K562 (cell line): Measurements from ENCODE around the gene TDRD6. TPM values are rescaled to one million over a fixed set of nuclear protein-coding genes. Genes with fewer than 3 reads are reported as not detected.
A peak's percentile ranks its signal among the peaks of the same experiment; 100 is the strongest.

Experiments used
- ATAC-seq: fragments of 200-7000 bp; cut with Tn5 transposase; 3 replicates; pipeline ENCODE4 v1.9.1; 2020; ENCODE audit warnings: moderate library complexity
- BruUV-seq: library from RNA; stranded (reverse); fragments of 400-500 nt; replicated peaks from 2 replicates; lab custom pipeline; 2021; lab: Mats Ljungman, UMichigan
- CTCF ChIA-PET: fragments of 300-600 bp; formaldehyde crosslinking; extraction: SDS; loops from one replicate; lab custom pipeline; 2021; ENCODE audit warnings: low intra/inter-chr PET ratio; lab: Yijun Ruan, JAX
- POLR2A ChIA-PET: fragments of 300-600, 350-650 bp; sonication (Branson Sonifier 250); formaldehyde crosslinking; extraction: SDS; loops from one replicate; lab custom pipeline; 2021; ENCODE audit warnings: antibody characterized with exemption, inconsistent platforms; lab: Yijun Ruan, JAX
- DNase-seq, 4 experiments: peaks; one replicate each; pipeline versions ENCODE4 v3.0.0 to v3.0.0-alpha.2; 2011 to 2018; ENCODE audit warnings: low spot score in 3 of 4, mixed read lengths in 3 of 4; ENCODE audit errors: extremely low read depth in 1 of 4
- FAIRE-seq: peaks from 2 replicates; lab custom pipeline; 2011; peaks lifted over from hg19 to GRCh38; lab: Jason Lieb, UNC
- H2AFZ ChIP-seq: 2 replicates; pipeline ENCODE4 v1.6.0; 2011; ENCODE audit warnings: low read depth, low read length, control low read depth, inconsistent platforms
- H3K27ac ChIP-seq: fragments of 200-600 bp; 3 replicates; pipeline ENCODE4 v1.8.0; 2011; ENCODE audit warnings: low read depth, mild to moderate bottlenecking, control low read depth, inconsistent platforms, low read length, moderate library complexity, mixed read lengths; ENCODE audit errors: extremely low read depth
- H3K27me3 ChIP-seq, 2 experiments: fragments of 300-600 bp in 1 of 2; 2 replicates in 1 of 2; 3 replicates in 1 of 2; pipeline versions ENCODE4 v1.6.0 to v1.8.0; 2011; ENCODE audit warnings: inconsistent platforms in 2 of 2, low read length in 2 of 2, mild to moderate bottlenecking in 1 of 2, mixed read lengths in 1 of 2, moderate library complexity in 1 of 2; ENCODE audit not compliant: control insufficient read depth in 2 of 2, insufficient read depth in 2 of 2
- H3K36me3 ChIP-seq: fragments of 300-600 bp; 3 replicates; pipeline ENCODE4 v1.8.0; 2011; ENCODE audit warnings: mild to moderate bottlenecking, low read length, inconsistent platforms; ENCODE audit not compliant: control insufficient read depth, insufficient read depth
- H3K4me1 ChIP-seq, 2 experiments: fragments of 200-600 bp in 1 of 2; replicated peaks in 1 of 2; 2 replicates in 1 of 2; 3 replicates in 1 of 2; pipeline versions ENCODE4 v1.5.1 to v1.8.0; 2011; ENCODE audit warnings: inconsistent platforms in 2 of 2, low read length in 2 of 2, mild to moderate bottlenecking in 1 of 2, mixed read lengths in 1 of 2, moderate library complexity in 1 of 2; ENCODE audit not compliant: control insufficient read depth in 2 of 2, insufficient read depth in 2 of 2
- H3K4me2 ChIP-seq: 2 replicates; pipeline ENCODE4 v1.6.1; 2011; ENCODE audit warnings: low read length, control low read depth, inconsistent platforms, mixed read lengths; ENCODE audit not compliant: insufficient read depth
- H3K4me3 ChIP-seq: fragments of 200-600 bp; sonication (generic), shearing (Covaris generic); 2 replicates; pipeline ENCODE4 v1.5.1; 2016; ENCODE audit warnings: control low read depth, inconsistent platforms
- H3K79me2 ChIP-seq: fragments of 200-600 bp; 3 replicates; pipeline ENCODE4 v1.8.0; 2011; ENCODE audit warnings: low read length, inconsistent platforms; ENCODE audit not compliant: control insufficient read depth, insufficient read depth
- H3K9ac ChIP-seq, 2 experiments: 2 replicates each; pipeline versions ENCODE4 v1.6.0 to v1.6.1; 2011; ENCODE audit warnings: low read depth in 2 of 2, low read length in 2 of 2, control low read depth in 1 of 2, inconsistent platforms in 1 of 2, mild to moderate bottlenecking in 1 of 2, mixed read lengths in 1 of 2; ENCODE audit not compliant: insufficient read depth in 1 of 2
- H3K9me1 ChIP-seq: one replicate; pipeline ENCODE4 v1.6.0; 2011; ENCODE audit warnings: inconsistent platforms, mild to moderate bottlenecking, low read length, moderate library complexity; ENCODE audit not compliant: control insufficient read depth, insufficient read depth
- H3K9me3 ChIP-seq: replicated peaks from 2 replicates; pipeline ENCODE4 v1.5.1; 2011; ENCODE audit warnings: low read depth, low read length, inconsistent platforms; ENCODE audit not compliant: control insufficient read depth, insufficient read depth
- H4K20me1 ChIP-seq: replicated peaks from 2 replicates; pipeline ENCODE4 v1.6.1; 2011; ENCODE audit warnings: low read length, inconsistent platforms, mixed read lengths; ENCODE audit not compliant: control insufficient read depth, insufficient read depth
- ADNP ChIP-seq: fragments of 200-800 bp; sonication (Bioruptor generic); IDR thresholded peaks from 2 replicates; pipeline ENCODE4 v1.6.1; 2016; ENCODE audit warnings: missing genetic modification characterization, missing compliant biosample characterization
- ARID1B ChIP-seq: fragments of 450-650 bp; IDR thresholded peaks from 2 replicates; pipeline ENCODE4 v1.6.1; 2016; ENCODE audit warnings: antibody characterized with exemption, mild to moderate bottlenecking, inconsistent platforms
- MTA3 ChIP-seq: fragments of 450-650 bp; formaldehyde crosslinking; IDR thresholded peaks from 2 replicates; pipeline ENCODE4 v1.6.1; 2017; ENCODE audit warnings: mild to moderate bottlenecking, borderline replicate concordance
- NELFE ChIP-seq: IDR thresholded peaks from 2 replicates; pipeline ENCODE4 v1.6.1; 2011; ENCODE audit warnings: mild to moderate bottlenecking; ENCODE audit not compliant: insufficient read depth, insufficient read length
- ZNF174 ChIP-seq: fragments of 250-450 bp; sonication (Bioruptor Pico); IDR thresholded peaks from 2 replicates; pipeline ENCODE4 v1.4.0; 2020; ENCODE audit warnings: mild to moderate bottlenecking
- ZNF24 ChIP-seq: fragments of 450-650 bp; IDR thresholded peaks from 2 replicates; pipeline ENCODE4 v1.6.1; 2016
- ZNF561 ChIP-seq: fragments of 450-650 bp; formaldehyde crosslinking; conservative IDR thresholded peaks from 2 replicates; pipeline ENCODE4 v1.4.0; 2020; ENCODE audit warnings: mild to moderate bottlenecking, moderate library complexity
- WGBS: fragments of 100-300 bp; shearing (Covaris generic); methylation state at CpG from one replicate; pipeline ENCODE4 v1.1.6; 2016; ENCODE audit warnings: low coverage, mixed read lengths; ENCODE audit not compliant: insufficient coverage; ENCODE audit errors: missing lambda C conversion rate; 5-methylcytosine and 5-hydroxymethylcytosine counted together
- in situ Hi-C: fragments of 300-500 bp; cut with MboI; formaldehyde crosslinking; loops from 4 replicates; pipeline ENCODE4 v1.15.0; 2018; ENCODE audit warnings: inconsistent platforms, mixed read lengths
- intact Hi-C: fragments of 100-400 bp; cut with micrococcal nuclease; formaldehyde crosslinking; loops from 2 replicates; pipeline ENCODE4 v1.14.2; 2022
- polyA plus RNA-seq, 8 experiments: library from polyadenylated mRNA; depleted of rRNA in 4 of 8; stranded (reverse) in 5 of 8; unstranded in 3 of 8; fragments of >200 nt; fragmentation: Nextera tagmentation in 2 of 8; fragmentation: Illumina TruSeq in 1 of 8; extraction: Ambion mirVana in 2 of 8; extraction: Trizol in 1 of 8; gene quantifications; 2 replicates each; pipeline versions ENCODE4 v1.2.1 to v1.2.3, GENCODE V29; 2011 to 2014; ENCODE audit warnings: inconsistent platforms in 1 of 8, missing spikeins in 1 of 8
- total RNA-seq, 7 experiments: library from RNA; depleted of rRNA in 6 of 7; stranded (reverse); fragments of >200 nt in 6 of 7; fragmentation: Illumina TruSeq in 2 of 7; extraction: Trizol in 2 of 7; gene quantifications; 2 replicates each; pipeline versions ENCODE4 v1.2.1 to v1.2.3, GENCODE V29; 2011 to 2021; ENCODE audit warnings: low replicate concordance in 1 of 7
- TF ChIP-seq, protein P1 (sequence below): fragments of 450-650 bp; IDR thresholded peaks from 2 replicates; pipeline ENCODE4 v1.6.1; 2016
- TF ChIP-seq, protein P2 (sequence below): fragments of 250-450 bp; sonication (Bioruptor Pico); IDR thresholded peaks from 2 replicates; pipeline ENCODE4 v1.8.0; 2021; ENCODE audit warnings: moderate library complexity, mild to moderate bottlenecking, inconsistent platforms

TDRD6 gene
- total and polyA plus RNA-seq, 9 of the 15 experiments (the other 6 are each of a cell fraction or from before 2014, with no cell fraction given) = under 0.01 to 0.53 (median 0.14) TPM; not detected in 1

DNA sequence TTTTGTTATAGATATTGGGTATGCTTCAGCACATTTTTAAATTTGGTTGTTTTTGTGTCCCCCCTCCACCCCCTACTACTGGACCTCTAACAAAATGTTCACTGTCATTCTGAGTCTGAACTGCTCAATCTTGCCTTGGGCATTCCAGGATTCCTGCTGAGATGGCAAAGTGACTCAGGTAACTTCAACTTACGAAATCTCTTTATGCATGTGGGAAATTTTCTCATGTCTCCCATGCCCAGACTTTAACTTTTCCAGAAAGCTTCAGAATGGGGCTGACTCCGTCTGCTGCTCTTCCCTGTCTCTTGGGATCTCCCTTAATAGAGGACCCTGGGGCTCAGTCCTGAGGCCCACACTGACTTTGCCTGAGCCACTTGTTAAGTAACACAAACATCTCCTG, 49.0 kb upstream of the TDRD6 start:
- no peak overlapping the region for H3K4me2 ChIP-seq
- H3K9ac ChIP-seq = no peak overlapping the region
- intact Hi-C loops = no loop called here
- DNase-seq (no peak), FAIRE-seq (no peak), ATAC-seq (no peak)
- in situ Hi-C loops = loop anchor here (10.0 kb wide), 1 partner anchor 214 kb away; no protein-coding TSS in a partner anchor
- H3K79me2 ChIP-seq = no peaks in the 10 kb centered on the region
- TF ChIP-seq ZNF24 = no peak
- TF ChIP-seq, protein P1, sequence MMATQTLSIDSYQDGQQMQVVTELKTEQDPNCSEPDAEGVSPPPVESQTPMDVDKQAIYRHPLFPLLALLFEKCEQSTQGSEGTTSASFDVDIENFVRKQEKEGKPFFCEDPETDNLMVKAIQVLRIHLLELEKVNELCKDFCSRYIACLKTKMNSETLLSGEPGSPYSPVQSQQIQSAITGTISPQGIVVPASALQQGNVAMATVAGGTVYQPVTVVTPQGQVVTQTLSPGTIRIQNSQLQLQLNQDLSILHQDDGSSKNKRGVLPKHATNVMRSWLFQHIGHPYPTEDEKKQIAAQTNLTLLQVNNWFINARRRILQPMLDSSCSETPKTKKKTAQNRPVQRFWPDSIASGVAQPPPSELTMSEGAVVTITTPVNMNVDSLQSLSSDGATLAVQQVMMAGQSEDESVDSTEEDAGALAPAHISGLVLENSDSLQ = no peak
- H3K4me3 ChIP-seq = no peak overlapping the region
- CTCF ChIA-PET = no interaction called here
- BruUV-seq = no TSS peak
- H3K27me3 ChIP-seq = no peaks in the 10 kb centered on the region; a peak in 1 of 5 replicates
- H3K9me3 ChIP-seq = no peaks in the 10 kb centered on the region
- H4K20me1 ChIP-seq = no peaks in the 10 kb centered on the region
- H3K4me1 ChIP-seq = no peaks in the 10 kb centered on the region
- 0% methylated on average over 2 of the region's 2 CpGs for WGBS
- H3K36me3 ChIP-seq = no peaks in the 10 kb centered on the region; the same call in 2 of the 3 replicates
- no peak overlapping the region for H3K27ac ChIP-seq
- H3K9me1 ChIP-seq = no peaks in the 10 kb centered on the region
- POLR2A ChIA-PET = no interaction called here
- H2AFZ ChIP-seq = no peak overlapping the region

DNA sequence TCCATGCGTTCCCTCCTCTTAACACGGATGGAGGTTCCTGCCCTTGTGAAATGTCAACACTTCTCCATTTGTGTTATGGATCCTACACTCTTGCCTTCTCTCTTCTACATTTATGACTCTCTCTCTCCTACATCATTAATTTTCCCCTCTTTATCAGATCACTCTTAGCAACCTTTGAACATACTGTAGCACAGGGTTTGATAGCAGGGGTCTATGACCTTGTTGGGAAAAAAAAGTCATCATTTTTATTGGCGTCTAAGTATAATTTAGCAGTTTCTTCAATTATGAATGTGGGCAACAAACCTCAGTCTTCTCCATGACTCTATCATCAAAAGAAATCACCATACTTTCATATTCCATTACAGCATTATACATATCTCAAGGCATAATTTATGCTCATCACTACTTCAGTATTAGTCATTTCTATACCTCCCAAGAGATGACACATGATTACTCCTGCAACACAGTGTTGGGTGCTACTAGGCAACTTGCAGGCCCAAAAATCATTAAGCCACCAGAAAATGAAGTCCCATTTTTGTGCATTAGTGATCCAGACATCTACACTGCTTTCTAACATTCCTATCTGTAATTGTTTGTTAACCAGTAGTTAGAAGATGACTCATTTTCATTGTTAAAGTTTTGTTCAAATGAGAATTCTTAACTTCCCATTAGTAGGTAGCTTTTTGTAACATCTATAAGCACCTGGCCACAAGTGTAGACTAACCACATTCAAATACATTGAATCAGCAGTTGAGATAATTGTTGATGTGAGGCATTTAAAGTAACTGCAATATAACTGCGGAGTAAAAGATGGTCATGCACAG, 44.5 kb upstream of the TDRD6 start:
- Histone ChIP-seq H3K9me1 (no peaks in the 10 kb centered on the region), H3K4me3 (no peak overlapping the region), H3K27me3 (no peaks in the 10 kb centered on the region), H3K79me2 (no peaks in the 10 kb centered on the region), H3K9ac (no peak overlapping the region), H3K36me3 (no peaks in the 10 kb centered on the region; the same call in 2 of the 3 replicates), H3K4me1 (no peaks in the 10 kb centered on the region), H3K9me3 (no peaks in the 10 kb centered on the region), H2AFZ (no peak overlapping the region), H4K20me1 (no peaks in the 10 kb centered on the region), H3K4me2 (no peak overlapping the region), H3K27ac (no peak overlapping the region)
- no peak for ATAC-seq
- TF ChIP-seq ARID1B (no peak), MTA3 (no peak), NELFE (no peak), ZNF561 (no peak), ADNP (no peak), ZNF174 (CRISPR knock-in tag) (no peak)
- TF ChIP-seq, protein P2, sequence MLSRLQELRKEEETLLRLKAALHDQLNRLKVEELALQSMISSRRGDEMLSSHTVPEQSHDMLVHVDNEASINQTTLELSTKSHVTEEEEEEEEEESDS (CRISPR knock-in tag) = no peak
- in situ Hi-C loops (no loop called here), intact Hi-C loops (no loop called here)
- BruUV-seq = no TSS peak
- POLR2A ChIA-PET = no interaction called here
- no peak for DNase-seq
- peak; percentile 37 for FAIRE-seq
- CTCF ChIA-PET = no interaction called here
- whole genome bisulfite sequencing = 1% methylated on average over 4 of the region's 4 CpGs
